ENCODE results near the gene PSMC2. TPM values are rescaled to one million over a fixed set of nuclear protein-coding genes. Genes with fewer than 3 reads are reported as not detected.

Gene PSMC2
- total RNA-seq, 1 donor from 2014 or later, result 111 TPM

GRCh38 chr7:103369432-103369831, 22.0 kb downstream of the PSMC2 start:
- Mint-ChIP-seq H3K27me3 (ENCODE audit: unreplicated experiment) (peaks cover 1% of the 10 kb centered on the region), H3K4me3 (ENCODE audit: unreplicated experiment) (no peak overlapping the region), H3K9me3 (ENCODE audit: unreplicated experiment) (no peaks in the 10 kb centered on the region), H3K4me1 (ENCODE audit: low read depth, unreplicated experiment) (no peaks in the 10 kb centered on the region), H3K27ac (ENCODE audit: unreplicated experiment) (no peak overlapping the region), H3K36me3 (ENCODE audit: unreplicated experiment) (no peaks in the 10 kb centered on the region)
- no peak for TF ChIP-seq CTCF (IDR thresholded peaks at IDR 0.05; ENCODE audit: partially characterized antibody, unreplicated experiment)
- DNase-seq, result no peak

- no peaks in the 10 kb centered on the region for H3K4me1 Mint-ChIP-seq (ENCODE audit: low read depth, unreplicated experiment)
- H3K27ac Mint-ChIP-seq (ENCODE audit: unreplicated experiment), result no peak overlapping the region
- DNase-seq, result no peak
- no peaks in the 10 kb centered on the region for H3K27me3 Mint-ChIP-seq (ENCODE audit: unreplicated experiment)
- no peaks in the 10 kb centered on the region for H3K36me3 Mint-ChIP-seq (ENCODE audit: unreplicated experiment)
- no peak for TF ChIP-seq CTCF (IDR thresholded peaks at IDR 0.05; ENCODE audit: partially characterized antibody, unreplicated experiment)
- H3K9me3 Mint-ChIP-seq (ENCODE audit: unreplicated experiment), result no peaks in the 10 kb centered on the region
- no peak overlapping the region for H3K4me3 Mint-ChIP-seq (ENCODE audit: unreplicated experiment)
Measured at GRCh38 chr7:103373866-103374643, 26.6 kb downstream of the PSMC2 start.

- Mint-ChIP-seq H3K27ac (ENCODE audit: unreplicated experiment) (no peak overlapping the region), H3K4me1 (ENCODE audit: low read depth, unreplicated experiment) (no peaks in the 10 kb centered on the region), H3K9me3 (ENCODE audit: unreplicated experiment) (no peaks in the 10 kb centered on the region), H3K4me3 (ENCODE audit: unreplicated experiment) (no peak overlapping the region), H3K36me3 (ENCODE audit: unreplicated experiment) (no peaks in the 10 kb centered on the region), H3K27me3 (ENCODE audit: unreplicated experiment) (peaks cover 1% of the 10 kb centered on the region)
- DNase-seq, result no peak
- TF ChIP-seq CTCF (IDR thresholded peaks at IDR 0.05; ENCODE audit: partially characterized antibody, unreplicated experiment), result no peak
Measured at GRCh38 chr7:103379270-103379975, 32.0 kb downstream of the PSMC2 start.

GRCh38 chr7:103380395-103381191, 33.1 kb downstream of the PSMC2 start:
- Mint-ChIP-seq H3K4me3 (ENCODE audit: unreplicated experiment) (no peak overlapping the region), H3K27me3 (ENCODE audit: unreplicated experiment) (peaks cover 1% of the 10 kb centered on the region), H3K27ac (ENCODE audit: unreplicated experiment) (no peak overlapping the region), H3K36me3 (ENCODE audit: unreplicated experiment) (no peaks in the 10 kb centered on the region), H3K4me1 (ENCODE audit: low read depth, unreplicated experiment) (no peaks in the 10 kb centered on the region), H3K9me3 (ENCODE audit: unreplicated experiment) (no peaks in the 10 kb centered on the region)
- no peak for TF ChIP-seq CTCF (IDR thresholded peaks at IDR 0.05; ENCODE audit: partially characterized antibody, unreplicated experiment)
- no peak for DNase-seq
